ENCODE data around the gene EPM2AIP1.

The EPM2AIP1 gene

DNA sequence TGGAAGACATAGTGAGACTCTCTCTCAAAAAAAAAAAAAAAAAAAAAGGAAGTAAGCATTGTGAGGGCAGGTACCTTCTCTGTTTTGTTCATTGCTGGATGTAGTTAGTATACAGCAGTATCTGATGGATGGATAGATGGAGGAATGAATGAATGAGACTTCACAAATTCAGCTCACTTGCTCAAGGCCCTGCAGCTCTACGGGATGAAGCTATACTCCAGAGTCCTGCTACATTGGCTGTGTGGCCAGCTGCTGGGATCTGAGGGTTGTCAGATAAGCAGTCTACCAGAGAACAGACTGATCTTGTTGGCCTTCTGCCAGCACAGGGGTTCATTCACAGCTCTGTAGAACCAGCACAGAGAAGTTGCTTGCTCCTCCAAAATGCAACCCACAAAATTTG is 35.4 kb upstream of the EPM2AIP1 start:
- no peaks in the 10 kb centered on the region for H3K4me1 ChIP-seq (ENCODE audit: control insufficient read depth, low read depth, low read length)
- no peak overlapping the region for H3K18ac ChIP-seq (ENCODE audit: low read length)
- H3K79me1 ChIP-seq (ENCODE audit: low read length), result no peaks in the 10 kb centered on the region
- H3K27ac ChIP-seq (ENCODE audit: low read depth, low read length), result no peak overlapping the region
- no peak overlapping the region for H3K4ac ChIP-seq (ENCODE audit: low read depth, low read length)
- H2BK15ac ChIP-seq (replicated peaks; ENCODE audit: low read depth), result no peak overlapping the region
- no peak overlapping the region for H3K4me2 ChIP-seq (ENCODE audit: low read length)
- no peaks in the 10 kb centered on the region for H3K79me2 ChIP-seq (ENCODE audit: control insufficient read depth, insufficient read depth, low read length)
- no peak overlapping the region for H3K56ac ChIP-seq (ENCODE audit: low read length)
- no peak overlapping the region for H3K23ac ChIP-seq (ENCODE audit: low read length)
- H3K36me3 ChIP-seq (ENCODE audit: control insufficient read depth, insufficient read depth, low read length), result peaks cover 8% of the 10 kb centered on the region
- no peak overlapping the region for H4K5ac ChIP-seq (ENCODE audit: low read length)
- no peak overlapping the region for H3K9ac ChIP-seq (ENCODE audit: low read length)
- H3K4me3 ChIP-seq (ENCODE audit: low read length), result no peak overlapping the region
- no peak overlapping the region for H2BK5ac ChIP-seq (ENCODE audit: low read length)
- no peaks in the 10 kb centered on the region for H3K27me3 ChIP-seq (ENCODE audit: insufficient read depth, low read length, poor library complexity)
- DNase-seq, result no peak
- no peak overlapping the region for H2BK120ac ChIP-seq (ENCODE audit: low read depth, low read length)
- WGBS (ENCODE audit: extremely low coverage, insufficient coverage, low lambda C conversion rate), result no CpG with 5 or more reads among the region's 1 CpG
- no peak overlapping the region for H4K8ac ChIP-seq (ENCODE audit: low read depth, low read length)
- H2AK5ac ChIP-seq (ENCODE audit: low read length), result no peak overlapping the region

DNA sequence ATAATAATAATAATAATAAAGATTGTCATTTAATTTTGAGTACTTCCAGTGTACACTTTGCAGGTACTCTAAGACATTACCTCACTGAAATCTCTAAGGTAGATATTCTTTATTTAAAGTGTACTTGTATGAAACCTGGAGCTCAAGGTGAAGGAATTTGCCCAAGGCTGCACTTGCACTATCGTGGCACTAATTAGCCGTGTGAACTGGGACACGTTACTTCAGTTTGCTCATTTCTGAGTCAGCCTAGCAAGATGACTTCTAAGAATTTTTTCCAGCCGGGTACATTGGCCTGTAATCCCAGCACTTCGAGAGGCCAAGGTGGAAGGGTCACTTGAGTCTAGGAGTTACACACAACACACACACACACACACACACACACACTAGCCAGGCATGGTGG is 33.9 kb upstream of the EPM2AIP1 start:
- DNase-seq, result no peak
- H2BK15ac ChIP-seq (replicated peaks; ENCODE audit: low read depth), result no peak overlapping the region
- no peaks in the 10 kb centered on the region for H3K79me2 ChIP-seq (ENCODE audit: control insufficient read depth, insufficient read depth, low read length)

DNA sequence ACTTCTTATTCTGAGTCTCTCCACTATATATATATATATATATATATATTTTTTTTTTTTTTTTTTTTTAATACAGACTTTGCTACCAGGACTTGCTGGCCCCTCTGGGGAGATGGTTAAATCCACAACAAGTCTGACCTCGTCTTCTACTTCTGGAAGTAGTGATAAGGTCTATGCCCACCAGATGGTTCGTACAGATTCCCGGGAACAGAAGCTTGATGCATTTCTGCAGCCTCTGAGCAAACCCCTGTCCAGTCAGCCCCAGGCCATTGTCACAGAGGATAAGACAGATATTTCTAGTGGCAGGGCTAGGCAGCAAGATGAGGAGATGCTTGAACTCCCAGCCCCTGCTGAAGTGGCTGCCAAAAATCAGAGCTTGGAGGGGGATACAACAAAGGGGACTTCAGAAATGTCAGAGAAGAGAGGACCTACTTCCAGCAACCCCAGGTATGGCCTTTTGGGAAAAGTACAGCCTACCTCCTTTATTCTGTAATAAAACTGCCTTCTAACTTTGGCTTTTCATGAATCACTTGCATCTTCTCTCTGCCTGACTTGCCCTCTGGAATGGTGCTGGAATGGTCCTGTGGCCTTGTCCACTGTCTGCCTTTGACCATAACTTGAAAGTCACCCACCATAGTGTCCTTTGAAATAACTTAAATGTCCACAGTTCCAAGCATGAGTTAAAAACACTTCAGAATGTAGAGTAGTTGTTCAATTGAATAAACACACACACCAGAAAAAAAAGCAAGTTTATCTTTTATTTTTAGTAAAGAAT is 32.8 kb upstream of the EPM2AIP1 start:
- Histone ChIP-seq H3K9ac (ENCODE audit: low read length) (no peak overlapping the region), H3K4me3 (ENCODE audit: low read length) (no peak overlapping the region), H3K79me2 (ENCODE audit: control insufficient read depth, insufficient read depth, low read length) (no peaks in the 10 kb centered on the region), H2BK15ac (replicated peaks; ENCODE audit: low read depth) (no peak overlapping the region), H3K4ac (ENCODE audit: low read depth, low read length) (no peak overlapping the region), H4K8ac (ENCODE audit: low read depth, low read length) (no peak overlapping the region), H2BK5ac (ENCODE audit: low read length) (no peak overlapping the region), H3K36me3 (ENCODE audit: control insufficient read depth, insufficient read depth, low read length) (peaks cover 13% of the 10 kb centered on the region), H2AK5ac (ENCODE audit: low read length) (no peak overlapping the region), H4K5ac (ENCODE audit: low read length) (no peak overlapping the region), H3K27me3 (ENCODE audit: insufficient read depth, low read length, poor library complexity) (no peaks in the 10 kb centered on the region), H3K27ac (ENCODE audit: low read depth, low read length) (no peak overlapping the region), H3K4me2 (ENCODE audit: low read length) (no peak overlapping the region), H3K79me1 (ENCODE audit: low read length) (no peaks in the 10 kb centered on the region), H3K4me1 (ENCODE audit: control insufficient read depth, low read depth, low read length) (no peaks in the 10 kb centered on the region), H3K56ac (ENCODE audit: low read length) (no peak overlapping the region), H3K23ac (ENCODE audit: low read length) (no peak overlapping the region), H3K18ac (ENCODE audit: low read length) (no peak overlapping the region), H2BK120ac (ENCODE audit: low read depth, low read length) (no peak overlapping the region)
- no CpG with 5 or more reads among the region's 3 CpGs for WGBS (ENCODE audit: extremely low coverage, insufficient coverage, low lambda C conversion rate)
- no peak for DNase-seq

More for the DNA sequence above, 33.9 kb upstream of the EPM2AIP1 start:
- Histone ChIP-seq H4K5ac (ENCODE audit: low read length) (no peak overlapping the region), H3K27ac (ENCODE audit: low read depth, low read length) (no peak overlapping the region), H3K4ac (ENCODE audit: low read depth, low read length) (no peak overlapping the region), H3K79me1 (ENCODE audit: low read length) (no peaks in the 10 kb centered on the region), H2BK5ac (ENCODE audit: low read length) (no peak overlapping the region), H3K4me2 (ENCODE audit: low read length) (no peak overlapping the region), H3K23ac (ENCODE audit: low read length) (no peak overlapping the region), H2BK120ac (ENCODE audit: low read depth, low read length) (no peak overlapping the region), H3K56ac (ENCODE audit: low read length) (no peak overlapping the region), H3K9ac (ENCODE audit: low read length) (no peak overlapping the region), H4K8ac (ENCODE audit: low read depth, low read length) (no peak overlapping the region), H3K27me3 (ENCODE audit: insufficient read depth, low read length, poor library complexity) (no peaks in the 10 kb centered on the region), H3K18ac (ENCODE audit: low read length) (no peak overlapping the region), H3K4me3 (ENCODE audit: low read length) (no peak overlapping the region), H3K4me1 (ENCODE audit: control insufficient read depth, low read depth, low read length) (no peaks in the 10 kb centered on the region), H3K36me3 (ENCODE audit: control insufficient read depth, insufficient read depth, low read length) (peaks cover 12% of the 10 kb centered on the region), H2AK5ac (ENCODE audit: low read length) (no peak overlapping the region)
- WGBS (ENCODE audit: extremely low coverage, insufficient coverage, low lambda C conversion rate), result no CpG with 5 or more reads among the region's 5 CpGs

DNA sequence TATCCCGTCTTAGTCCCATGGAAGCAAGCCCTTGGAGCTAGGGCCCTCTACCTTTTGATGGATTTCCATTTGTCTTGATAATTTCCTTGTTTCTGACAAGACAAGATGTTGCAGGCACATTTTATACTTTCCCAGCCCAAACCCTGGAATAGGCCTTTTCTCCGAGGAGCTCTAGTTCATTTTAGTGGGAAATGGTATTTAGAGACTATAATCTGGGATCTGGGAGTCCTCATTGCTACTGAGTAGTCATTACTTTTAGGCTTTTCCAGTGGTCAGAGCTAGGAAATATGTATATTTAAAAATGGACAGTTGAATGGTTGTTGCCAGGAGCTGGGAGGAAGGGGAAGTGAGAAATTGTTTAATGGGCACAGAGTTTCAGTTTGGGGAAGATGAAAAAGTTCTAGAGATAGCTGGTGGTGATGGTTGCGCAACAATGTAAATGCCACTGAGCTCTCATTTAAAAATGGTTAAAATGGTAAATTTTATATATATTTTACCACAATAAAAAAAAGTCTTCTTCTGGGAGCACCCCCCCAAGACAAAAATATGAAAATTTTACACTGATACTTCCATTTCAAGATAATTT is 32.0 kb upstream of the EPM2AIP1 start:
- no peaks in the 10 kb centered on the region for H3K4me1 ChIP-seq (ENCODE audit: control insufficient read depth, low read depth, low read length)
- H4K5ac ChIP-seq (ENCODE audit: low read length), result no peak overlapping the region
- no peak overlapping the region for H3K27ac ChIP-seq (ENCODE audit: low read depth, low read length)
- no peak overlapping the region for H4K8ac ChIP-seq (ENCODE audit: low read depth, low read length)
- H3K23ac ChIP-seq (ENCODE audit: low read length), result no peak overlapping the region
- no peak overlapping the region for H2BK120ac ChIP-seq (ENCODE audit: low read depth, low read length)
- no peak overlapping the region for H3K18ac ChIP-seq (ENCODE audit: low read length)
- no peak overlapping the region for H3K4ac ChIP-seq (ENCODE audit: low read depth, low read length)
- H3K36me3 ChIP-seq (ENCODE audit: control insufficient read depth, insufficient read depth, low read length), result peaks cover 19% of the 10 kb centered on the region
- H3K79me1 ChIP-seq (ENCODE audit: low read length), result no peaks in the 10 kb centered on the region
- H3K4me3 ChIP-seq (ENCODE audit: low read length), result no peak overlapping the region
- H3K9ac ChIP-seq (ENCODE audit: low read length), result no peak overlapping the region
- no peak overlapping the region for H3K56ac ChIP-seq (ENCODE audit: low read length)
- no peak overlapping the region for H2AK5ac ChIP-seq (ENCODE audit: low read length)
- no peak overlapping the region for H3K4me2 ChIP-seq (ENCODE audit: low read length)
- no peak for DNase-seq
- no CpG with 5 or more reads among the region's 3 CpGs for WGBS (ENCODE audit: extremely low coverage, insufficient coverage, low lambda C conversion rate)
- no peak overlapping the region for H2BK5ac ChIP-seq (ENCODE audit: low read length)
- H3K27me3 ChIP-seq (ENCODE audit: insufficient read depth, low read length, poor library complexity), result no peaks in the 10 kb centered on the region
- no peak overlapping the region for H2BK15ac ChIP-seq (replicated peaks; ENCODE audit: low read depth)
- no peaks in the 10 kb centered on the region for H3K79me2 ChIP-seq (ENCODE audit: control insufficient read depth, insufficient read depth, low read length)

DNA sequence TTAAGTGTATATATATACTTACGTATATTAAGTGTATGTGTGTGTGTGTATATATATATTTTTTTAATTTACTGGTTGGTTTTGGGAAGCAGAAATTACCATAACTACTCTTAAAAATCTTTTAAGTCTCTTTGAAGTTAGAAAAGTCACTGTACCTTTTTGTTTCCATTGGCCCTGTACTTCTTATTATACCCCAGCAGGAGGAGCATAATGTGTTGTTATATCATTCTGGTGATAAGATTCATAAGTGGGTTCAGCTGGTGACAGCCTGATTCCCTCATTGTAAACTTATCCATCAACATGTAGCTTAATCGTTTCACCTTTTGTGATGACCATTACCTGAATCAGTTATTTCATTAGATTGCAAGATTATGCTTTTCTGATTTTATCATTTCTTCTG is 31.2 kb upstream of the EPM2AIP1 start:
- Histone ChIP-seq H3K4ac (ENCODE audit: low read depth, low read length) (no peak overlapping the region), H2BK5ac (ENCODE audit: low read length) (no peak overlapping the region), H3K23ac (ENCODE audit: low read length) (no peak overlapping the region), H3K18ac (ENCODE audit: low read length) (no peak overlapping the region), H2AK5ac (ENCODE audit: low read length) (no peak overlapping the region), H3K79me1 (ENCODE audit: low read length) (no peaks in the 10 kb centered on the region), H3K4me2 (ENCODE audit: low read length) (no peak overlapping the region), H3K4me1 (ENCODE audit: control insufficient read depth, low read depth, low read length) (no peaks in the 10 kb centered on the region), H3K9ac (ENCODE audit: low read length) (no peak overlapping the region), H3K79me2 (ENCODE audit: control insufficient read depth, insufficient read depth, low read length) (no peaks in the 10 kb centered on the region), H4K5ac (ENCODE audit: low read length) (no peak overlapping the region), H3K27me3 (ENCODE audit: insufficient read depth, low read length, poor library complexity) (no peaks in the 10 kb centered on the region), H3K36me3 (ENCODE audit: control insufficient read depth, insufficient read depth, low read length) (peaks cover 19% of the 10 kb centered on the region), H2BK15ac (replicated peaks; ENCODE audit: low read depth) (no peak overlapping the region), H3K56ac (ENCODE audit: low read length) (no peak overlapping the region), H4K8ac (ENCODE audit: low read depth, low read length) (no peak overlapping the region), H3K27ac (ENCODE audit: low read depth, low read length) (no peak overlapping the region), H2BK120ac (ENCODE audit: low read depth, low read length) (no peak overlapping the region), H3K4me3 (ENCODE audit: low read length) (no peak overlapping the region)
- DNase-seq, result no peak
- 100% methylated on average over 1 of the region's 2 CpGs for WGBS (ENCODE audit: extremely low coverage, insufficient coverage, low lambda C conversion rate)
